ENCODE measurements around the gene SUCNR1. TPM values are rescaled to one million over a fixed set of nuclear protein-coding genes. Genes with fewer than 3 reads are reported as not detected.

The SUCNR1 gene
- total RNA-seq, 1 experiment from 2014 or later = not detected

DNA sequence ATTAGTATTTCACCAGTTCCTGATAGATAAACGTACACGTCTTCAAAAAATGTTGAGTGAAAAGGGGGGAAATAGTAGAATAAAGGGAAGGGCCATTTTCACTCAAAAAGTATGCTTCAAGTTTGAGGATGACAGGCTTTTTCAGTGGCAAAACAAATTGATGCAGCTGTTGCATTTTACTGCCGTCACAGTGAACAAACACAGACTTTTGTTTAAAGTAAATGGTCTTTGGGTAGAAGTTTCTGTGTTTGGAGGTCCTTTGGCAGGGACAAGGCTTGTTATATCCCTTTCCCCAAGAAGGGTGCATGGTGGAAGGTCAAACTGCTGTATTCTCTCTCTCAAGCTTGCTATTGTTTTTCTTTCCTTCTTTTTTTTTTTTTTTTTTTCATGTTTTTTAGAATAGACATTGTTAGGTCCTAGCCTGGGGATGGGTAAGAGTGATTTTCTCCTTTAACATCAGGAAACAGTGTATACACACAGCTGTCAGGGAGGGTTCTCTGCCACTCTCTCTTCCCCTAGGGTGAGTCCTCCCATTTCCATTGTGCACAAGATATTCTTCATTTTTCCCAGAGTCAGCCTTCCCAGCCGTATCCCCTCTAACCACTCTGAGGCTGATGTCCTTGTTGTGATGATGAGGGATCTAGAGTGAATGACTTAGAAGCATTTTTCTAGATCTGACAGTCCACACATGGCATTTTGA, 6.6 kb upstream of the SUCNR1 start:
- Mint-ChIP-seq H3K27ac (no peak overlapping the region), H3K4me1 (peaks cover 4% of the 10 kb centered on the region), H3K9me3 (no peaks in the 10 kb centered on the region), H3K27me3 (ENCODE audit: low read depth) (no peaks in the 10 kb centered on the region), H3K4me3 (no peak overlapping the region), H3K36me3 (no peaks in the 10 kb centered on the region)
- DNase-seq (ENCODE audit: low spot score) (no peak), ATAC-seq (no peak)
- ChIA-PET CTCF (interaction anchor here (0.6 kb wide), 1 partner anchor 480 kb away, joined by 3 read pairs; no protein-coding TSS in a partner anchor), POLR2A (no interaction called here)
- no peak for TF ChIP-seq JAZF1 (CRISPR knock-in tag; IDR thresholded peaks at IDR 0.05)
- TF ChIP-seq, protein P1, sequence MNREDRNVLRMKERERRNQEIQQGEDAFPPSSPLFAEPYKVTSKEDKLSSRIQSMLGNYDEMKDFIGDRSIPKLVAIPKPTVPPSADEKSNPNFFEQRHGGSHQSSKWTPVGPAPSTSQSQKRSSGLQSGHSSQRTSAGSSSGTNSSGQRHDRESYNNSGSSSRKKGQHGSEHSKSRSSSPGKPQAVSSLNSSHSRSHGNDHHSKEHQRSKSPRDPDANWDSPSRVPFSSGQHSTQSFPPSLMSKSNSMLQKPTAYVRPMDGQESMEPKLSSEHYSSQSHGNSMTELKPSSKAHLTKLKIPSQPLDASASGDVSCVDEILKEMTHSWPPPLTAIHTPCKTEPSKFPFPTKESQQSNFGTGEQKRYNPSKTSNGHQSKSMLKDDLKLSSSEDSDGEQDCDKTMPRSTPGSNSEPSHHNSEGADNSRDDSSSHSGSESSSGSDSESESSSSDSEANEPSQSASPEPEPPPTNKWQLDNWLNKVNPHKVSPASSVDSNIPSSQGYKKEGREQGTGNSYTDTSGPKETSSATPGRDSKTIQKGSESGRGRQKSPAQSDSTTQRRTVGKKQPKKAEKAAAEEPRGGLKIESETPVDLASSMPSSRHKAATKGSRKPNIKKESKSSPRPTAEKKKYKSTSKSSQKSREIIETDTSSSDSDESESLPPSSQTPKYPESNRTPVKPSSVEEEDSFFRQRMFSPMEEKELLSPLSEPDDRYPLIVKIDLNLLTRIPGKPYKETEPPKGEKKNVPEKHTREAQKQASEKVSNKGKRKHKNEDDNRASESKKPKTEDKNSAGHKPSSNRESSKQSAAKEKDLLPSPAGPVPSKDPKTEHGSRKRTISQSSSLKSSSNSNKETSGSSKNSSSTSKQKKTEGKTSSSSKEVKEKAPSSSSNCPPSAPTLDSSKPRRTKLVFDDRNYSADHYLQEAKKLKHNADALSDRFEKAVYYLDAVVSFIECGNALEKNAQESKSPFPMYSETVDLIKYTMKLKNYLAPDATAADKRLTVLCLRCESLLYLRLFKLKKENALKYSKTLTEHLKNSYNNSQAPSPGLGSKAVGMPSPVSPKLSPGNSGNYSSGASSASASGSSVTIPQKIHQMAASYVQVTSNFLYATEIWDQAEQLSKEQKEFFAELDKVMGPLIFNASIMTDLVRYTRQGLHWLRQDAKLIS (CRISPR knock-in tag; IDR thresholded peaks at IDR 0.05; ENCODE audit: borderline replicate concordance) = no peak
- TF ChIP-seq ZNF671 (CRISPR knock-in tag; IDR thresholded peaks at IDR 0.05) = no peak
- TF ChIP-seq, protein P2, sequence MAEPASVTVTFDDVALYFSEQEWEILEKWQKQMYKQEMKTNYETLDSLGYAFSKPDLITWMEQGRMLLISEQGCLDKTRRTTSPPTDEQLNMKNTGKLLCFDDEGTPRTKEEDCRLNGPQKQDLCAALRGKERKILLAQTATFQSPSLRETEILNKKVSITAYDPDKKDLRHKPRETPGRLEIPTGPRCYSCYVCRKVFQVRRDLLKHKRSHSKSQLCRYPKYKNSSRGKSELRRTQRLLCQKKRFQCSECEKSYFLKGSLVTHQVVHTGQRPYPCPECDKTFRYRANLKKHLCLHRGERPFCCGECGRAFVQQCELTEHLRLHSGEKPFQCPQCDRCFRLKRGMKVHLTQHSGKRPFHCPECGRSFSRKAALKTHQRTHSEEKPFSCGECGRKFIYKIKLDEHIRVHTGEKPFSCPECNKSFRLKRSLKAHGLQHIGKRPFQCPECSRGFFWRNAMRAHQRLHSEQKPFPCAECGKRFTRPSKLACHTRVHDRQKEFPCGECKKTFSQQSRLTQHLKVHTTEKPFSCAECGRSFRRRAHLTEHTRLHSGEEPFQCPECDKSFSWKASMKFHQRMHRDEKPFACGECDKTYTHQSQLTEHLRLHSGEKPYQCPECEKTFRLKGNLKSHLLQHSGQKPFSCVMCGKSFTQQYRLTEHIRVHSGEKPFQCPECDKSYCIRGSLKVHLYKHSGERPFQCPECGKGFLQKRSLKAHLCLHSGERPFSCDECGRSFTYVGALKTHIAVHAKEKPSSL (CRISPR knock-in tag; conservative IDR thresholded peaks at IDR 0.05) = no peak
- TF ChIP-seq, protein P3, sequence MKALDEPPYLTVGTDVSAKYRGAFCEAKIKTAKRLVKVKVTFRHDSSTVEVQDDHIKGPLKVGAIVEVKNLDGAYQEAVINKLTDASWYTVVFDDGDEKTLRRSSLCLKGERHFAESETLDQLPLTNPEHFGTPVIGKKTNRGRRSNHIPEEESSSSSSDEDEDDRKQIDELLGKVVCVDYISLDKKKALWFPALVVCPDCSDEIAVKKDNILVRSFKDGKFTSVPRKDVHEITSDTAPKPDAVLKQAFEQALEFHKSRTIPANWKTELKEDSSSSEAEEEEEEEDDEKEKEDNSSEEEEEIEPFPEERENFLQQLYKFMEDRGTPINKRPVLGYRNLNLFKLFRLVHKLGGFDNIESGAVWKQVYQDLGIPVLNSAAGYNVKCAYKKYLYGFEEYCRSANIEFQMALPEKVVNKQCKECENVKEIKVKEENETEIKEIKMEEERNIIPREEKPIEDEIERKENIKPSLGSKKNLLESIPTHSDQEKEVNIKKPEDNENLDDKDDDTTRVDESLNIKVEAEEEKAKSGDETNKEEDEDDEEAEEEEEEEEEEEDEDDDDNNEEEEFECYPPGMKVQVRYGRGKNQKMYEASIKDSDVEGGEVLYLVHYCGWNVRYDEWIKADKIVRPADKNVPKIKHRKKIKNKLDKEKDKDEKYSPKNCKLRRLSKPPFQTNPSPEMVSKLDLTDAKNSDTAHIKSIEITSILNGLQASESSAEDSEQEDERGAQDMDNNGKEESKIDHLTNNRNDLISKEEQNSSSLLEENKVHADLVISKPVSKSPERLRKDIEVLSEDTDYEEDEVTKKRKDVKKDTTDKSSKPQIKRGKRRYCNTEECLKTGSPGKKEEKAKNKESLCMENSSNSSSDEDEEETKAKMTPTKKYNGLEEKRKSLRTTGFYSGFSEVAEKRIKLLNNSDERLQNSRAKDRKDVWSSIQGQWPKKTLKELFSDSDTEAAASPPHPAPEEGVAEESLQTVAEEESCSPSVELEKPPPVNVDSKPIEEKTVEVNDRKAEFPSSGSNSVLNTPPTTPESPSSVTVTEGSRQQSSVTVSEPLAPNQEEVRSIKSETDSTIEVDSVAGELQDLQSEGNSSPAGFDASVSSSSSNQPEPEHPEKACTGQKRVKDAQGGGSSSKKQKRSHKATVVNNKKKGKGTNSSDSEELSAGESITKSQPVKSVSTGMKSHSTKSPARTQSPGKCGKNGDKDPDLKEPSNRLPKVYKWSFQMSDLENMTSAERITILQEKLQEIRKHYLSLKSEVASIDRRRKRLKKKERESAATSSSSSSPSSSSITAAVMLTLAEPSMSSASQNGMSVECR (CRISPR knock-in tag; IDR thresholded peaks at IDR 0.05; ENCODE audit: borderline replicate concordance) = no peak
- TF ChIP-seq OVOL2 (CRISPR knock-in tag; IDR thresholded peaks at IDR 0.05; ENCODE audit: borderline replicate concordance) = no peak
- no peak for TF ChIP-seq ZNF219 (CRISPR knock-in tag; IDR thresholded peaks at IDR 0.05; ENCODE audit: borderline replicate concordance)
- no peak for TF ChIP-seq GTF2I (CRISPR knock-in tag; conservative IDR thresholded peaks at IDR 0.05)
- TF ChIP-seq, protein P4, sequence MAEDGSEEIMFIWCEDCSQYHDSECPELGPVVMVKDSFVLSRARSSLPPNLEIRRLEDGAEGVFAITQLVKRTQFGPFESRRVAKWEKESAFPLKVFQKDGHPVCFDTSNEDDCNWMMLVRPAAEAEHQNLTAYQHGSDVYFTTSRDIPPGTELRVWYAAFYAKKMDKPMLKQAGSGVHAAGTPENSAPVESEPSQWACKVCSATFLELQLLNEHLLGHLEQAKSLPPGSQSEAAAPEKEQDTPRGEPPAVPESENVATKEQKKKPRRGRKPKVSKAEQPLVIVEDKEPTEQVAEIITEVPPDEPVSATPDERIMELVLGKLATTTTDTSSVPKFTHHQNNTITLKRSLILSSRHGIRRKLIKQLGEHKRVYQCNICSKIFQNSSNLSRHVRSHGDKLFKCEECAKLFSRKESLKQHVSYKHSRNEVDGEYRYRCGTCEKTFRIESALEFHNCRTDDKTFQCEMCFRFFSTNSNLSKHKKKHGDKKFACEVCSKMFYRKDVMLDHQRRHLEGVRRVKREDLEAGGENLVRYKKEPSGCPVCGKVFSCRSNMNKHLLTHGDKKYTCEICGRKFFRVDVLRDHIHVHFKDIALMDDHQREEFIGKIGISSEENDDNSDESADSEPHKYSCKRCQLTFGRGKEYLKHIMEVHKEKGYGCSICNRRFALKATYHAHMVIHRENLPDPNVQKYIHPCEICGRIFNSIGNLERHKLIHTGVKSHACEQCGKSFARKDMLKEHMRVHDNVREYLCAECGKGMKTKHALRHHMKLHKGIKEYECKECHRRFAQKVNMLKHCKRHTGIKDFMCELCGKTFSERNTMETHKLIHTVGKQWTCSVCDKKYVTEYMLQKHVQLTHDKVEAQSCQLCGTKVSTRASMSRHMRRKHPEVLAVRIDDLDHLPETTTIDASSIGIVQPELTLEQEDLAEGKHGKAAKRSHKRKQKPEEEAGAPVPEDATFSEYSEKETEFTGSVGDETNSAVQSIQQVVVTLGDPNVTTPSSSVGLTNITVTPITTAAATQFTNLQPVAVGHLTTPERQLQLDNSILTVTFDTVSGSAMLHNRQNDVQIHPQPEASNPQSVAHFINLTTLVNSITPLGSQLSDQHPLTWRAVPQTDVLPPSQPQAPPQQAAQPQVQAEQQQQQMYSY (CRISPR knock-in tag; IDR thresholded peaks at IDR 0.05) = no peak
- TF ChIP-seq, protein P5, sequence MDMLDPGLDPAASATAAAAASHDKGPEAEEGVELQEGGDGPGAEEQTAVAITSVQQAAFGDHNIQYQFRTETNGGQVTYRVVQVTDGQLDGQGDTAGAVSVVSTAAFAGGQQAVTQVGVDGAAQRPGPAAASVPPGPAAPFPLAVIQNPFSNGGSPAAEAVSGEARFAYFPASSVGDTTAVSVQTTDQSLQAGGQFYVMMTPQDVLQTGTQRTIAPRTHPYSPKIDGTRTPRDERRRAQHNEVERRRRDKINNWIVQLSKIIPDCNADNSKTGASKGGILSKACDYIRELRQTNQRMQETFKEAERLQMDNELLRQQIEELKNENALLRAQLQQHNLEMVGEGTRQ (CRISPR knock-in tag; IDR thresholded peaks at IDR 0.05) = no peak
- TF ChIP-seq, protein P6, sequence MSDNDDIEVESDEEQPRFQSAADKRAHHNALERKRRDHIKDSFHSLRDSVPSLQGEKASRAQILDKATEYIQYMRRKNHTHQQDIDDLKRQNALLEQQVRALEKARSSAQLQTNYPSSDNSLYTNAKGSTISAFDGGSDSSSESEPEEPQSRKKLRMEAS (CRISPR knock-in tag; IDR thresholded peaks at IDR 0.05) = no peak
- TF ChIP-seq, protein P7, sequence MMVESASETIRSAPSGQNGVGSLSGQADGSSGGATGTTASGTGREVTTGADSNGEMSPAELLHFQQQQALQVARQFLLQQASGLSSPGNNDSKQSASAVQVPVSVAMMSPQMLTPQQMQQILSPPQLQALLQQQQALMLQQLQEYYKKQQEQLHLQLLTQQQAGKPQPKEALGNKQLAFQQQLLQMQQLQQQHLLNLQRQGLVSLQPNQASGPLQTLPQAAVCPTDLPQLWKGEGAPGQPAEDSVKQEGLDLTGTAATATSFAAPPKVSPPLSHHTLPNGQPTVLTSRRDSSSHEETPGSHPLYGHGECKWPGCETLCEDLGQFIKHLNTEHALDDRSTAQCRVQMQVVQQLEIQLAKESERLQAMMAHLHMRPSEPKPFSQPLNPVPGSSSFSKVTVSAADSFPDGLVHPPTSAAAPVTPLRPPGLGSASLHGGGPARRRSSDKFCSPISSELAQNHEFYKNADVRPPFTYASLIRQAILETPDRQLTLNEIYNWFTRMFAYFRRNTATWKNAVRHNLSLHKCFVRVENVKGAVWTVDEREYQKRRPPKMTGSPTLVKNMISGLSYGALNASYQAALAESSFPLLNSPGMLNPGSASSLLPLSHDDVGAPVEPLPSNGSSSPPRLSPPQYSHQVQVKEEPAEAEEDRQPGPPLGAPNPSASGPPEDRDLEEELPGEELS (CRISPR knock-in tag; IDR thresholded peaks at IDR 0.05) = no peak
- TF ChIP-seq FOXP1 (CRISPR knock-in tag; IDR thresholded peaks at IDR 0.05; ENCODE audit: borderline replicate concordance) = no peak
- TF ChIP-seq FOXK1 (CRISPR knock-in tag; IDR thresholded peaks at IDR 0.05) = no peak
